D721Med (cell line): Measurements from ENCODE around the gene C20orf141.

Experiments
- DNase-seq: peaks from one replicate; pipeline ENCODE4 v3.0.0; 2011; ENCODE audit warnings: low spot score; ENCODE audit not compliant: insufficient read length
- FAIRE-seq: peaks from 2 replicates; lab custom pipeline; 2011; peaks lifted over from hg19 to GRCh38; lab: Jason Lieb, UNC
- CTCF ChIP-seq: IDR thresholded peaks from 2 replicates; pipeline ENCODE4 v1.5.1; 2012; ENCODE audit warnings: mild to moderate bottlenecking, control low read depth; ENCODE audit not compliant: insufficient read depth; ENCODE audit errors: missing control alignments

The C20orf141 gene

GRCh38 chr20:2778602-2779321 is 36.0 kb upstream of the C20orf141 start:
- FAIRE-seq = no peak
- no peak for TF ChIP-seq CTCF
- DNase-seq = no peak

- DNase-seq = no peak
- FAIRE-seq = no peak
- no peak for TF ChIP-seq CTCF
These were observed 33.8 kb upstream of the C20orf141 start for GRCh38 chr20:2780948-2781347.

- FAIRE-seq = no peak
- no peak for TF ChIP-seq CTCF
- no peak for DNase-seq
These were observed 30.8 kb upstream of the C20orf141 start for GRCh38 chr20:2783908-2784566.

GRCh38 chr20:2793471-2793870 is 21.3 kb upstream of the C20orf141 start:
- no peak for DNase-seq
- TF ChIP-seq CTCF = no peak
- no peak for FAIRE-seq

- FAIRE-seq = no peak
- no peak for DNase-seq
- no peak for TF ChIP-seq CTCF
These were observed 20.5 kb upstream of the C20orf141 start for GRCh38 chr20:2794202-2794748.

GRCh38 chr20:2794866-2795447 is 19.8 kb upstream of the C20orf141 start:
- TF ChIP-seq CTCF = no peak
- DNase-seq = no peak
- no peak for FAIRE-seq
